ENCODE results near the gene YPEL1.

Gene YPEL1

GRCh38 chr22:21738081-21738480 is 2.5 kb upstream of the YPEL1 start:
- DNase-seq = no peak
- no peak for TF ChIP-seq CTCF (IDR thresholded peaks at IDR 0.05; ENCODE audit: low read depth, low read length)
- peaks cover 8% of the 10 kb centered on the region; the same call in 1 of the 2 replicates for H3K36me3 ChIP-seq
- H3K9me3 ChIP-seq (ENCODE audit: severe bottlenecking) = peaks cover 4% of the 10 kb centered on the region
- no peak overlapping the region for H3K27ac ChIP-seq
- no peak overlapping the region for H3K4me3 ChIP-seq (ENCODE audit: low read depth, low read length)
- no peaks in the 10 kb centered on the region for H3K27me3 ChIP-seq (ENCODE audit: insufficient read depth, low read depth, severe bottlenecking)

- H3K4me3 ChIP-seq (ENCODE audit: low read depth, low read length) = no peak overlapping the region
- no peak for DNase-seq
- H3K36me3 ChIP-seq = peaks cover 11% of the 10 kb centered on the region; the same call in 1 of the 2 replicates
- no peaks in the 10 kb centered on the region for H3K27me3 ChIP-seq (ENCODE audit: insufficient read depth, low read depth, severe bottlenecking)
- peaks cover 4% of the 10 kb centered on the region for H3K9me3 ChIP-seq (ENCODE audit: severe bottlenecking)
- no peak overlapping the region for H3K27ac ChIP-seq
- TF ChIP-seq CTCF (IDR thresholded peaks at IDR 0.05; ENCODE audit: low read depth, low read length) = no peak
These were observed 1.4 kb upstream of the YPEL1 start for GRCh38 chr22:21736948-21737347.

- no peak for DNase-seq
- H3K36me3 ChIP-seq = peaks cover 15% of the 10 kb centered on the region; the same call in 1 of the 2 replicates
- TF ChIP-seq CTCF (IDR thresholded peaks at IDR 0.05; ENCODE audit: low read depth, low read length) = no peak
- peaks cover 4% of the 10 kb centered on the region for H3K9me3 ChIP-seq (ENCODE audit: severe bottlenecking)
- peak overlapping the region; percentile 24 for H3K4me3 ChIP-seq (ENCODE audit: low read depth, low read length)
- no peaks in the 10 kb centered on the region for H3K27me3 ChIP-seq (ENCODE audit: insufficient read depth, low read depth, severe bottlenecking)
- peak overlapping the region; percentile 59 for H3K27ac ChIP-seq
These were observed 569 bp upstream of the YPEL1 start for GRCh38 chr22:21736084-21736642.

DNA sequence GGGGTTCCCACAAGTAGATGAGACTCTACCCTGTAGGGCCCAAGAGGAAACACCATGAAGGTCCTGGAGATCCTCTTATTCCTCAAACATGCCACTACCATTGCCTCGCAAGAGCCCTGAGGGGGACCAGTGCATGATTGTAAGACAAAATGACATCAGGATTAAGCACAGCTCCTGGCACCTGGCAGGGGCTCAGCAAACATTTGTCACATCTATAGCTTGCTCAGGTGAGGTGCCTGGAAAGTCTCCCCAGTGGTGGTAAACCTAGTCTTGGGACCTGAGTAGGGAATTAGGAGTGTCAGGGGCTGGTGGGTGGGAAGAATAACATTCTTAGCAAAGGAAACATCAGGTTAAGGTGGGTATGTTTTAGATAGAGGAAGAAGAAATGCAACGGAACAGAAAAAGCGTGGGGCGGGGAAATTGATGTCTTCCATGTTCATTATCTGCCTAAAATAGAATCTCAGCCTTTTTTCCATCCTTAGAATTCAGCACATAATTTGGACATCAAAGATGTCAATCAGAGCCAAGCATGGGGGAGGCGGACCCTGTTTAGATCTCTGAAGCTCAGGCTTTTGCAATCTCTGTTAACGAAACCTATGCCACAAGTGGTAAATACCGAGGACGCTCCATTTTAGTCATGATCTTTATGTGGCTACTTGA is 924 bp downstream of the YPEL1 start:
- Histone ChIP-seq H3K4me3 (ENCODE audit: low read depth, low read length) (peak overlapping the region; percentile 98), H3K36me3 (peaks cover 28% of the 10 kb centered on the region), H3K27ac (peak overlapping the region; percentile 65), H3K9me3 (ENCODE audit: severe bottlenecking) (peaks cover 4% of the 10 kb centered on the region), H3K27me3 (ENCODE audit: insufficient read depth, low read depth, severe bottlenecking) (no peaks in the 10 kb centered on the region)
- no peak for TF ChIP-seq CTCF (IDR thresholded peaks at IDR 0.05; ENCODE audit: low read depth, low read length)
- no peak for DNase-seq

DNA sequence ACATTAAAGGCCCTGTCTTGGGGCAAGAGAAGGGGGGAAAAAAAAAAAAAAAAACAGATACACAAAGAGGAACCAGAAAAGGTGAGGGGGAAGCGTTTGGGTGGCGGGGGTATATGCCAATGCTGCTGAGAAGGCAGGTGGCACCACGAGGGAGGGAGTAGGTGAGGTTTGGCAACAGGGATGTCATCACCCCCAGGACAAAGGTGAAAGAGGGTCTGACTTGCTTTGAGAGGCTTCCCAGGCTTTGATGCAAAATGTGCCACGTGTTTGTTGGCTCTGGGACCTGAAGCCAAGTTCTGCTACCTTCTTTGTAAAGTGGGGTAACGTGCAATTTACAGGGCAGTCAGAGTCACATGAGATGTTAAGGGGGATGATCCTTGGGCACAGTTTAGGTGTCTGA is 4.1 kb downstream of the YPEL1 start:
- no peak for DNase-seq

More for the DNA sequence above, 4.1 kb downstream of the YPEL1 start:
- H3K9me3 ChIP-seq (ENCODE audit: severe bottlenecking) = peaks cover 4% of the 10 kb centered on the region
- no peak overlapping the region for H3K4me3 ChIP-seq (ENCODE audit: low read depth, low read length)
- TF ChIP-seq CTCF (IDR thresholded peaks at IDR 0.05; ENCODE audit: low read depth, low read length) = no peak
- no peaks in the 10 kb centered on the region for H3K27me3 ChIP-seq (ENCODE audit: insufficient read depth, low read depth, severe bottlenecking)
- peaks cover 44% of the 10 kb centered on the region for H3K36me3 ChIP-seq
- no peak overlapping the region for H3K27ac ChIP-seq

All from WERI-Rb-1 (cell line).